Prostate gland (tissue), 2 donors: ENCODE measurements around the gene FNBP1L.
A peak's percentile ranks its signal among the peaks of the same experiment; 100 is the strongest.

Experiments used
- POLR2AphosphoS5 ChIP-seq: sonication (generic); formaldehyde crosslinking; IDR thresholded peaks from one replicate; pipeline ENCODE4 v1.6.1; 2017; ENCODE audit warnings: antibody characterized with exemption
- TF ChIP-seq, protein P1 (sequence below), 4 experiments: fragments of 200-600 bp in 2 of 4; fragments of 450-650 bp in 2 of 4; sonication (generic) in 2 of 4; IDR thresholded peaks; 1 replicate in 3 of 4; 2 replicates in 1 of 4; pipeline ENCODE4 v1.5.1; 2016 to 2019; ENCODE audit warnings: antibody characterized with exemption in 4 of 4, mild to moderate bottlenecking in 2 of 4, moderate library complexity in 2 of 4

DNA sequence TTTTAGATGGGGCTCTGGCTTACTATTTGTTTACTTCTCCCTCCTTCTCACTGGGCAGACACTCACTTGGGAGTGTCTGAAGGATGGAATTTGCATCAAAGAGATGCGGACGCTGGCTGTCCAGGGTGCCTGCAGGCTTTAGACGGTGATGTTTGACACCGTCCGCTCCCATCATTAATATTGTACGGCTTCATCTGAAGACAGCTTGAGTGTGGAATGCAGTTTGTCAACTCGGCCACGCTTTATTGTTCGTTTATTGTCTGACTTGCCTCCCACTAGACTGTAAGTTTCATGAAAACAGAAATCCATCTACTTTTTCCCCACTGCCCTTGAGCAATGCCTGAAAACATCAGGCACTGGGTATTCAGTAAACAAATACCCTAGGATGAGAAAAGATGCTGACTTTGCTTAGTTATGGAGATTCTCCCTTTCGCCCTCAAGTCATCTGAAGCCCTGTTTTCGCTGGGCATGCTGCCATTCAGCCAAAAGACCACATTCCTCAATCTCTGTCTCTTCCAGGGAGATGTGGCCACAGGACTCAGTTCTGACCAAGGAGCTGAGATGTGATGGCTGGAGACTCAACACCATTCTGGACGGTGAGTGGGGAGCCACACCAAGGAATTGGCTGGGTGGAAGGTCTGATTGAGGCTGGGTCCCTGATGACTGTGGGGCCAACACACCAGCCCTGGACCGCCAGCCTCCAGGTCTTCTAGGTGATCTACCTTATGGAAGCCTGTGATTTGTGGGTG, 146.1 kb downstream of the FNBP1L start:
- TF ChIP-seq, protein P1, sequence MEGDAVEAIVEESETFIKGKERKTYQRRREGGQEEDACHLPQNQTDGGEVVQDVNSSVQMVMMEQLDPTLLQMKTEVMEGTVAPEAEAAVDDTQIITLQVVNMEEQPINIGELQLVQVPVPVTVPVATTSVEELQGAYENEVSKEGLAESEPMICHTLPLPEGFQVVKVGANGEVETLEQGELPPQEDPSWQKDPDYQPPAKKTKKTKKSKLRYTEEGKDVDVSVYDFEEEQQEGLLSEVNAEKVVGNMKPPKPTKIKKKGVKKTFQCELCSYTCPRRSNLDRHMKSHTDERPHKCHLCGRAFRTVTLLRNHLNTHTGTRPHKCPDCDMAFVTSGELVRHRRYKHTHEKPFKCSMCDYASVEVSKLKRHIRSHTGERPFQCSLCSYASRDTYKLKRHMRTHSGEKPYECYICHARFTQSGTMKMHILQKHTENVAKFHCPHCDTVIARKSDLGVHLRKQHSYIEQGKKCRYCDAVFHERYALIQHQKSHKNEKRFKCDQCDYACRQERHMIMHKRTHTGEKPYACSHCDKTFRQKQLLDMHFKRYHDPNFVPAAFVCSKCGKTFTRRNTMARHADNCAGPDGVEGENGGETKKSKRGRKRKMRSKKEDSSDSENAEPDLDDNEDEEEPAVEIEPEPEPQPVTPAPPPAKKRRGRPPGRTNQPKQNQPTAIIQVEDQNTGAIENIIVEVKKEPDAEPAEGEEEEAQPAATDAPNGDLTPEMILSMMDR (IDR thresholded peaks at IDR 0.05): no peak
- peak; percentile 31 for TF ChIP-seq POLR2AphosphoS5
